ENCODE results near the gene KRIT1. TPM values are rescaled to one million over a fixed set of nuclear protein-coding genes. Genes with fewer than 3 reads are reported as not detected.
"Not testable (repeated sequence)": the region's sequence is repeated elsewhere in the genome, so short reads cannot be mapped to it uniquely, and the experiment has no call there.

Gene KRIT1
- polyA plus RNA-seq, 1 experiment, result 23.7 TPM

GRCh38 chr7:92205987-92206386, 39.7 kb downstream of the KRIT1 start:
- CTCF ChIA-PET, result no interaction called here
- Histone ChIP-seq H3K27me3 (ENCODE audit: control insufficient read depth, insufficient read depth, low read length) (no peaks in the 10 kb centered on the region), H3K4me3 (ENCODE audit: low read depth, low read length) (no peak overlapping the region), H3K36me3 (ENCODE audit: control insufficient read depth, insufficient read depth, low read length) (peaks cover 4% of the 10 kb centered on the region)
- no peak for TF ChIP-seq CTCF (IDR thresholded peaks at IDR 0.05; ENCODE audit: insufficient read depth, low read depth, low read length)
- POLR2A ChIA-PET, result interaction anchor here (0.6 kb wide), 1 partner anchor 9 kb away, joined by 5 read pairs; no protein-coding TSS in a partner anchor
- no peak for DNase-seq (ENCODE audit: low read depth)

- DNase-seq (ENCODE audit: low read depth), result no peak
- H3K36me3 ChIP-seq (ENCODE audit: control insufficient read depth, insufficient read depth, low read length), result peaks cover 4% of the 10 kb centered on the region
- no peak for TF ChIP-seq CTCF (IDR thresholded peaks at IDR 0.05; ENCODE audit: insufficient read depth, low read depth, low read length)
- H3K27me3 ChIP-seq (ENCODE audit: control insufficient read depth, insufficient read depth, low read length), result no peaks in the 10 kb centered on the region
- no peak overlapping the region for H3K4me3 ChIP-seq (ENCODE audit: low read depth, low read length)
- POLR2A ChIA-PET, result no interaction called here
- CTCF ChIA-PET, result interaction anchor here (0.6 kb wide), 1 partner anchor 10 kb away, joined by 3 read pairs; no protein-coding TSS in a partner anchor
Observed at GRCh38 chr7:92200791-92201190, 44.9 kb downstream of the KRIT1 start.

GRCh38 chr7:92192326-92192725, 53.4 kb downstream of the KRIT1 start:
- H3K27me3 ChIP-seq (ENCODE audit: control insufficient read depth, insufficient read depth, low read length), result no peaks in the 10 kb centered on the region
- POLR2A ChIA-PET, result no interaction called here
- H3K4me3 ChIP-seq (ENCODE audit: low read depth, low read length), result no peak overlapping the region
- no peaks in the 10 kb centered on the region for H3K36me3 ChIP-seq (ENCODE audit: control insufficient read depth, insufficient read depth, low read length)
- CTCF ChIA-PET, result interaction anchor here (1.1 to 1.6 kb wide), 2 partner anchors 13 to 232 kb away, joined by 3 to 7 read pairs; no protein-coding TSS in a partner anchor
- no peak for TF ChIP-seq CTCF (IDR thresholded peaks at IDR 0.05; ENCODE audit: insufficient read depth, low read depth, low read length)
- no peak for DNase-seq (ENCODE audit: low read depth)

- H3K27me3 ChIP-seq (ENCODE audit: control insufficient read depth, insufficient read depth, low read length); POLR2A ChIA-PET; DNase-seq (ENCODE audit: low read depth); H3K4me3 ChIP-seq (ENCODE audit: low read depth, low read length); H3K36me3 ChIP-seq (ENCODE audit: control insufficient read depth, insufficient read depth, low read length): not testable (repeated sequence)
- CTCF ChIA-PET, result interaction anchor here (0.8 kb wide), 1 partner anchor 16 kb away, joined by 3 read pairs; no protein-coding TSS in a partner anchor
Observed at GRCh38 chr7:92189246-92189645, 56.5 kb downstream of the KRIT1 start.

GRCh38 chr7:92184294-92184693, 61.4 kb downstream of the KRIT1 start:
- POLR2A ChIA-PET; DNase-seq (ENCODE audit: low read depth); CTCF ChIA-PET: not testable (repeated sequence)

GRCh38 chr7:92178928-92179924, 66.5 kb downstream of the KRIT1 start, which contains the start of gene LRRD1:
TSS of gene LRRD1 (minus strand) at chr7:92179142. CDS start at chr7:92165202, 13,940 bp downstream.
- CTCF ChIA-PET, result interaction anchor here (0.7 to 1.9 kb wide), 19 partner anchors 9 to 282 kb away, joined by 3 to 17 read pairs (median 4); partner anchors contain the start of genes CYP51A1 and GATAD1
- peak; percentile 97 for TF ChIP-seq CTCF (IDR thresholded peaks at IDR 0.05; ENCODE audit: insufficient read depth, low read depth, low read length)
- H3K4me3 ChIP-seq (ENCODE audit: low read depth, low read length), result peak within 1 kb of the TSS; percentile 37
- no peaks in the 10 kb centered on the region for H3K36me3 ChIP-seq (ENCODE audit: control insufficient read depth, insufficient read depth, low read length)
- no peaks in the 10 kb centered on the region for H3K27me3 ChIP-seq (ENCODE audit: control insufficient read depth, insufficient read depth, low read length)
- peak; percentile 25 for DNase-seq (ENCODE audit: low read depth)
- POLR2A ChIA-PET, result no interaction called here

More at GRCh38 chr7:92184294-92184693, 61.4 kb downstream of the KRIT1 start:
- H3K4me3 ChIP-seq (ENCODE audit: low read depth, low read length); H3K36me3 ChIP-seq (ENCODE audit: control insufficient read depth, insufficient read depth, low read length); H3K27me3 ChIP-seq (ENCODE audit: control insufficient read depth, insufficient read depth, low read length): not testable (repeated sequence)

Data from BJ (cell line).